Testis (tissue), 2 donors: ENCODE measurements around the gene SPIRE2.
"Not testable (repeated sequence)": the region's sequence is repeated elsewhere in the genome, so short reads cannot be mapped to it uniquely, and the experiment has no call there.

Experiments used
- CTCF ChIP-seq, 3 experiments: fragments of 450-650 bp in 2 of 3; fragments of 200-600 bp in 1 of 3; sonication (generic) in 1 of 3; IDR thresholded peaks; one replicate each; pipeline ENCODE4 v1.5.1; 2016 to 2019; ENCODE audit warnings: antibody characterized with exemption in 3 of 3, mild to moderate bottlenecking in 2 of 3, moderate library complexity in 1 of 3
- POLR2A ChIP-seq: fragments of 450-650 bp; IDR thresholded peaks from one replicate; pipeline ENCODE4 v1.6.1; 2017; ENCODE audit warnings: antibody characterized with exemption, mild to moderate bottlenecking, moderate library complexity

- not testable (repeated sequence) for TF ChIP-seq CTCF (IDR thresholded peaks at IDR 0.05); POLR2A
Observed at GRCh38 chr16:89834813-89835363, 6.6 kb downstream of the SPIRE2 start.
